Mesothelial cell of epicardium (in vitro differentiated cells): ENCODE results near the gene KIAA1328. TPM values are rescaled to one million over a fixed set of nuclear protein-coding genes. Genes with fewer than 3 reads are reported as not detected.

Experiments used
- DNase-seq, 2 experiments: peaks; one replicate each; pipeline ENCODE4 v3.0.0; 2021; ENCODE audit warnings: low spot score in 2 of 2; ENCODE audit not compliant: unreplicated experiment in 2 of 2
- H3K27ac Mint-ChIP-seq: 2 replicates; pipeline ENCODE4 v1.8.0; 2021; ENCODE audit warnings: mixed read lengths
- H3K27me3 Mint-ChIP-seq: 2 replicates; pipeline ENCODE4 v1.8.0; 2021; ENCODE audit warnings: low read depth, mixed read lengths
- H3K36me3 Mint-ChIP-seq: 2 replicates; pipeline ENCODE4 v1.8.0; 2021; ENCODE audit warnings: mixed read lengths
- H3K4me1 Mint-ChIP-seq: 2 replicates; pipeline ENCODE4 v1.8.0; 2021; ENCODE audit warnings: mixed read lengths
- H3K4me3 Mint-ChIP-seq: 2 replicates; pipeline ENCODE4 v1.8.0; 2021; ENCODE audit warnings: mild to moderate bottlenecking, moderate library complexity, mixed read lengths
- H3K9me3 Mint-ChIP-seq: 2 replicates; pipeline ENCODE4 v1.8.0; 2021; ENCODE audit warnings: mixed read lengths
- total RNA-seq: library from RNA; stranded (reverse); gene quantifications from 3 replicates; pipeline ENCODE4 v1.2.1, GENCODE V29; 2021
- TF ChIP-seq, protein P1 (sequence below): fragments of 200-600 bp; sonication (generic); IDR thresholded peaks from one replicate; pipeline ENCODE4 v1.5.0; 2021; ENCODE audit warnings: antibody characterized with exemption; ENCODE audit not compliant: unreplicated experiment

Gene KIAA1328
- total RNA-seq, 1 donor from 2014 or later, result 20.8 TPM

DNA sequence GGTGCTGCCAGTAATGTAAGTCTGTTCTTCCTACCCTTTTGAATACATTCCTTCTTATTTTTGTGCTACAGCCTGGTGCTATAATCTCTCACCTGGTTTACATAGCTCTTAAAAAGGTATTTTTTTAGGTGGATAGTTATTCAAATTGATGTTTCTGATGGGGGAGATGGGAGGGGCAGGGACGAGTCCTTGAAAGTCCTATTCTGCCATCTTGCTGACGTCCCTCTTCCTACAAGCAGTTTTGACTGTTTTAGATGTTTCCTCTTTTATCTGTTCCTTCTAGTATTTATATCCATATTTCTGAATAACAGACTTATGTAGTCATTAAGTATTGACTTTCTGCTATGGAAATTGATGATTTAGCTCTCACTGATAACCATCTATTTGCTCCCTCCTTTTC is 256.4 kb downstream of the KIAA1328 start:
- TF ChIP-seq, protein P1, sequence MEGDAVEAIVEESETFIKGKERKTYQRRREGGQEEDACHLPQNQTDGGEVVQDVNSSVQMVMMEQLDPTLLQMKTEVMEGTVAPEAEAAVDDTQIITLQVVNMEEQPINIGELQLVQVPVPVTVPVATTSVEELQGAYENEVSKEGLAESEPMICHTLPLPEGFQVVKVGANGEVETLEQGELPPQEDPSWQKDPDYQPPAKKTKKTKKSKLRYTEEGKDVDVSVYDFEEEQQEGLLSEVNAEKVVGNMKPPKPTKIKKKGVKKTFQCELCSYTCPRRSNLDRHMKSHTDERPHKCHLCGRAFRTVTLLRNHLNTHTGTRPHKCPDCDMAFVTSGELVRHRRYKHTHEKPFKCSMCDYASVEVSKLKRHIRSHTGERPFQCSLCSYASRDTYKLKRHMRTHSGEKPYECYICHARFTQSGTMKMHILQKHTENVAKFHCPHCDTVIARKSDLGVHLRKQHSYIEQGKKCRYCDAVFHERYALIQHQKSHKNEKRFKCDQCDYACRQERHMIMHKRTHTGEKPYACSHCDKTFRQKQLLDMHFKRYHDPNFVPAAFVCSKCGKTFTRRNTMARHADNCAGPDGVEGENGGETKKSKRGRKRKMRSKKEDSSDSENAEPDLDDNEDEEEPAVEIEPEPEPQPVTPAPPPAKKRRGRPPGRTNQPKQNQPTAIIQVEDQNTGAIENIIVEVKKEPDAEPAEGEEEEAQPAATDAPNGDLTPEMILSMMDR, result no peak
- Mint-ChIP-seq H3K36me3 (no peaks in the 10 kb centered on the region), H3K27ac (no peak overlapping the region), H3K4me1 (no peaks in the 10 kb centered on the region), H3K4me3 (no peak overlapping the region), H3K27me3 (no peaks in the 10 kb centered on the region), H3K9me3 (peaks cover 4% of the 10 kb centered on the region)
- no peak for DNase-seq

DNA sequence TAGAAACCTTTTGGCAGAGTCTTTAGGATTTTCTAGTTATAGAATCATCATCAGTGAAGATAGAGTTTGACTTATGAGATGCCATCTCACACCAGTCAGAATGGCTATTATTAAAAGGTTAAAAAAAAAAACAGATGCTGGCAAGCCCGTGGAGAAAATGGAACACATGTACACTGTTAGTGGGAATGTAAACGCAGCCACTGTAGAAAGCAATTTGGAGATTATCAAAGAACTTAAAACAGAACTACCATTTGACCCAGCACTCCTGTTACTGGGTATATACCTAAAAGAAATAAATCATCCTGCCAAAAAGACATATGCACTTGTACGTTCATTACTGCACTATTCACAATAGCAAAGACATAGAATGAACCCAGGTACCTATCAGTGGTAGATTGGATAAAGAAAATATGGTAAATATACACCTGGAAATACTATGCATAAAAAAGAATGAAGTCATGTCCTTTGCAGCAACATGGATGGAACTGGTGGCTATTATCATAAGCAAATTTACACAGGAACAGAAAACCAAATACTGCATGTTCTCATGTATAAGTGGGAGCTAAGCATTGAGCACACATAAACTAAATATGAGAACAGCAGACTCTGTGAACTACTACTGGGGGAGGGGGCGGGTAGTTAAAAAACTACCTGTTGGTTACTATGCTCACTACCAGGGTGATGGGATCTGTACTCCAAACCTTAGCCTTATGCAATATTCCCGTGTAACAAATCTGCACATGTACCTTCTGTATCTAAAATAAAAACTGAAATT is 279.0 kb downstream of the KIAA1328 start:
- Mint-ChIP-seq H3K4me3 (no peak overlapping the region), H3K9me3 (peaks cover 22% of the 10 kb centered on the region)
- TF ChIP-seq, protein P1, result no peak

DNA sequence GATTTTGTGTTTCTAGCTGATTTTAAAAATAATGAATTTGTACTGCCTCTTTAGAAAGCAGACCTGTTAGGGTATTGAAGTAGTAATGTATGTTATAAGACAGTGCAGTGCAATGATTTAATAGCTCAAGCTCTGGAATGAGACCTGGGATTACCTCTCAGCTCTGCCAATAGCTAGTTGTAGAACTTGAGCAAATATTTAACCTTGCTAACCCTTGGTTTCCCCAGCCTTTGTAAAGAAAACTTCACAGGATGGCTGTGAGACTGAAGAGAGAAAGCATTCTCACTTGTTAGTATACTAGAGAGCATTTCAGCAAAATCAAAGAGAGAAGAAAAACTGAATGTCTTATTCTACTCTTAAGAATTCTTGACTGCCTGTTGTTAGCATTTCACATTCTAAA is 293.9 kb downstream of the KIAA1328 start:
- Mint-ChIP-seq H3K4me1 (peaks cover 2% of the 10 kb centered on the region), H3K9me3 (no peaks in the 10 kb centered on the region), H3K27me3 (no peaks in the 10 kb centered on the region), H3K36me3 (no peaks in the 10 kb centered on the region), H3K4me3 (no peak overlapping the region), H3K27ac (no peak overlapping the region)
- TF ChIP-seq, protein P1, result no peak
- no peak for DNase-seq

More for the DNA sequence above, 279.0 kb downstream of the KIAA1328 start:
- Mint-ChIP-seq H3K4me1 (no peaks in the 10 kb centered on the region), H3K36me3 (peaks cover 5% of the 10 kb centered on the region), H3K27me3 (no peaks in the 10 kb centered on the region), H3K27ac (no peak overlapping the region)
- DNase-seq, result no peak

DNA sequence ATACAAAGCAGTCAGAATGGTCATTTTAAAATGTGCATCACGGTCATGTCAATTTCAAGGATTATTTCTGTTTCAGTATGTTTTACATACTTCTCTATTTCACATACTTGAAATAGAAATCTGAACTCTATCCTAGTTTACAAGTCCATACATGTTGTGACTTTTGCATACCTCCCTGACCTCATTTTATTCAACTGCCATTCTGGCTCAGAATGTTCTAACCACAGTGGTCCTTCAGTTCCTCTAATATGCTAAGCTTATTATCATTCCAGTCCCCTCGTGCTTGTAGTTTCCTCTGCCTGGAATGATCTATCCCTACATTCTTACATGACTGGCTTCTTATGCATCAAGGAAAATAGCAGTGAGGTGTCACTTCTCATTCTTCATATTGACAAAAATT is 295.6 kb downstream of the KIAA1328 start:
- Mint-ChIP-seq H3K36me3 (no peaks in the 10 kb centered on the region), H3K4me1 (peaks cover 2% of the 10 kb centered on the region), H3K4me3 (no peak overlapping the region), H3K27me3 (no peaks in the 10 kb centered on the region), H3K9me3 (no peaks in the 10 kb centered on the region), H3K27ac (no peak overlapping the region)
- TF ChIP-seq, protein P1, result no peak
- DNase-seq, result no peak

DNA sequence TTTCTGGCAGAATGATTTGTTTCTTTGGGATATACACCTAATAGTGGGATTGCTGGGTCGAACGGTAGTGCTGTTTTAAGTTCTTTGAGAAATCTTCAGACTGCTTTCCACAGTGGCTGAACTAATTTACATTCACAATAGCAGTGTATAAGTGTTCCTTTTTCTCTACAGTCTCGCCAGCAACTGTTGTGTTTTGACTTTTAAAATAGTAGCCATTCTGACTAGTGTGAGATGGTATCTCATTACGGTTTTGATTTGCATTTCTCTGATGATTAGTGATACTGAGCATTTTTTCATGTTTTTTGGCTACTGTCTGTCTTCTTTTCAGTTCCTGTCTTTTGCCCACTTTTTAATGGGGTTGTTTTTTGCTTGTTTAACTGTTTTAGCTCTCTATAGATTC is 306.2 kb downstream of the KIAA1328 start:
- Mint-ChIP-seq H3K36me3 (peaks cover 5% of the 10 kb centered on the region), H3K27ac (no peak overlapping the region), H3K4me3 (no peak overlapping the region), H3K9me3 (peaks cover 21% of the 10 kb centered on the region), H3K27me3 (no peaks in the 10 kb centered on the region), H3K4me1 (no peaks in the 10 kb centered on the region)
- DNase-seq, result no peak
- TF ChIP-seq, protein P1, result no peak
